Measurements from ENCODE around the gene NFYA. TPM values are rescaled to one million over a fixed set of nuclear protein-coding genes. Genes with fewer than 3 reads are reported as not detected.

The NFYA gene
- total RNA-seq, 2 donors from 2014 or later, result 28.2 to 31.8 TPM

DNA sequence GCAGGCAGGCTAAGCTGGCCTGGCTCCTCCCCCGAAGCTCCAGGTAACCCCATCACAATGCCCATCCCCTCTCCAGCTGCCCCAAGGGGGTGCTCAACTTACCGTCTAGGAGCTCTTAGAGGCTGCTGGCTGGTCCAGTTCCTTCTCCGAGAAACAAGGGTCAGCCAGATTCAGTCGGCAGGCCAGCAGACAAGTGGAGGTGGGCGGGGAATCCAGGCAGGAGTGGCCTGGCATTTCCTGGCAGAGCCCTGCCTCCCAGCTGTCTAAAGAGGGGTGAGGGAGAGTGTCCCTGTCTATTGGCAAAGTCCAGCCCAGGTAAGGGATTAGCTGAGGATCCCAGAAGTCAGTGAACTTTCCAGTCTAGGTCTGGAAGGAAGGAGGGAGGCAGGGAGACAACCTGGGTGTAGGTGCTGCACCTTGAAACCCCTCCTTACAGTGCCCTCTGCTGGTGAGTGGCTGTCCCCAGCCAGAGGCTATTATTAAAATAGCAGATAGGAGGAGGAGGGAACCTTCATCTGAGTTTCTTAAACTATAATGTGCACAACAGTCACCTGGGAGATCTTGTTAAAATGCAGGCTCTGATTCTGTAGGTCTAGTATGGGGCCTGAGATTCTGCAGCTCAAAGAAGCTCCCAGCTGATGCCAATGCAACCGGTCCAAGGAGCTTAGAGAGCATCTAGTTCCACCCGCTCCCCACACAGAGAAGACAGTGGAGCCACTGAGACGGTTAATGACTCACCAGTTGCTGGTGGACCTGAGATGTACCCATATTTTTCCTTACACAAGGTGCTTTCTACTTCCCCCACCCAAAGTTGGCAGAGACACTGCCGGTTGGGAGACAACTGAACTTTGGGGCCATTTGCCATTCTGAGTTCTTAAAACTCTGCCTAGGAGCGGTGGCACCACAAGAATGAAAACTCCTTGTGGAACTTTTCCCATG lies 33.4 kb upstream of the NFYA start, which contains the start of gene UNC5CL:
Gene UNC5CL (minus strand): TSS at position 162 of the 939 bp plus-strand sequence. CDS start 4,147 bp downstream, outside the sequence.
- Mint-ChIP-seq H3K4me1 (peaks cover 4% of the 10 kb centered on the region), H3K27me3 (no peaks in the 10 kb centered on the region), H3K36me3 (ENCODE audit: low read depth) (no peaks in the 10 kb centered on the region), H3K4me3 (no peak within 1 kb of the TSS), H3K27ac (no peak within 1 kb of the TSS)
- no peaks in the 10 kb centered on the region for H3K9me3 ChIP-seq (ENCODE audit: control insufficient read depth, low read length, poor library complexity, severe bottlenecking)
- DNase-seq (peak in 1 of 3 donors; percentile 52), ATAC-seq (peak; percentile 70)

DNA sequence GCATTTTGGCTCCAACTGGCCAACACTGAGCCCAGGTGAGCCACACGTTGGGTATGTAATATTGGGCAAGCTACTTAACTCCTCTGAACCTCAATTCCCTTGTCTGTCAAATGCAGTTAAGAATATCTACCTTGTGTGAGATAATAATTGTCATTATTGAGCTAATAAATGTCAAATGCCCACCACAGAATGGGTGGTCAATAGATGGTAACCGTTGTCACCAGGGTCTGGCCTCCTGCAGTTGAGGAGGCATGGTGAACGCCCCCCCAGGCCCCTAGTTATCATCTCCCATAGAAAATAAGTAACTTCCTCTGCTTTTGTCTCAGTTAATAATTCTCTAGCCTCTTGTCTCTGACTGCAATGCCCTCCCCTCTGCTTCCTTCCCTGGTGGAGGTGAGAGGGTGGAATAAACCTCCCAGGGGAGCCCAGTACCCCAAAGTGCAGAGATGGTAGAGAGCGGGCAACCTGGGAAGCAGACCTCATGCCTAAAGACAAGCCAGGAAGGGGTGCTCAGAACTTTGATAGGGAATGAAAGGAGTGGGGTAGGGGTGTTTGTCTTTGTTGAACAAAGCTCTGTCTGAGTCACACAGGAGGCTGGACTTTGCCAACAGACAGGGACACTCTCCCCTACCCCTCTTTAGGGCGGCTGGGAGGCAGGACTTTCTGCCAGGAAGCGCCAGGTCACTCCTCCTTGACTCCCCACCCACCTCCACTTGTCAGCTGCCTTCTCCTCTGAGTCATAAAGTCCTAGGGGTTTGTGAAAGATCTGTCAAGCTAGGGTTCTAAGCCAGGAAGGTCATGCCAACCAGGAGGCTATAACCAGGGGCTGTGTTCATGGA lies 32.5 kb upstream of the NFYA start:
- Mint-ChIP-seq H3K27me3 (no peaks in the 10 kb centered on the region), H3K27ac (no peak overlapping the region), H3K4me1 (peaks cover 4% of the 10 kb centered on the region), H3K36me3 (ENCODE audit: low read depth) (no peaks in the 10 kb centered on the region), H3K4me3 (no peak overlapping the region)
- no peaks in the 10 kb centered on the region for H3K9me3 ChIP-seq (ENCODE audit: control insufficient read depth, low read length, poor library complexity, severe bottlenecking)
- DNase-seq (no peak), ATAC-seq (no peak)

DNA sequence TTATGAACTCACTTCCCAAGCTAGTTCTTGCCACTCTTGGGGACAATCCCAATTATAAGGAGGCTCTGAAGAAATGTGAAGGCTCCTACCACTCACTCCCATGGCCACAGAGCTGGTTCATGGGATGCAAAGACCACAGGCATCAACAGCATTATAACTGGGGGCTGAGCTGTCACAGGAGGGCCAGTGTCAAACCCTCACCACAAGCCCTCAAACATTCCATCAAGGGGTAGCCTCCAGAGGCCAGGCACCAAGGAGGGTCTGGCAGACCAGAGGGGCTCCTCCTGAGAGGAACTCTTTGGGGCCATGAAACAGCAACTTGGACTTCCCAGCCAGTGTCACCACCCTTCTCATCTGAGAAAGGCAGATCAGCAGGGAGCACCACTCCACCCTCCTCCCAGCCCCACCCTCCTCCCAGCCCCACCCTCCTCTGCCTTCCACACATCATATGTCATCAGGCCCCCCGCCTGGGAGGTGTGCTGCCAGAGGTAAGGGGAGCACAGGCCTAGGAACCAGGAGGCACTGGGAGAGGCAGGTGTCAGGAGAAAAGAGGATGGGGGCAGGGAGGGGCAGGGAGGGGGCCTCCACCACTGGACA lies 31.7 kb upstream of the NFYA start:
- ATAC-seq, result no peak
- H3K36me3 Mint-ChIP-seq (ENCODE audit: low read depth), result no peaks in the 10 kb centered on the region
- DNase-seq, result no peak
- no peaks in the 10 kb centered on the region for H3K27me3 Mint-ChIP-seq
- no peak overlapping the region for H3K27ac Mint-ChIP-seq
- no peaks in the 10 kb centered on the region for H3K9me3 ChIP-seq (ENCODE audit: control insufficient read depth, low read length, poor library complexity, severe bottlenecking)
- peaks cover 4% of the 10 kb centered on the region for H3K4me1 Mint-ChIP-seq
- H3K4me3 Mint-ChIP-seq, result no peak overlapping the region

DNA sequence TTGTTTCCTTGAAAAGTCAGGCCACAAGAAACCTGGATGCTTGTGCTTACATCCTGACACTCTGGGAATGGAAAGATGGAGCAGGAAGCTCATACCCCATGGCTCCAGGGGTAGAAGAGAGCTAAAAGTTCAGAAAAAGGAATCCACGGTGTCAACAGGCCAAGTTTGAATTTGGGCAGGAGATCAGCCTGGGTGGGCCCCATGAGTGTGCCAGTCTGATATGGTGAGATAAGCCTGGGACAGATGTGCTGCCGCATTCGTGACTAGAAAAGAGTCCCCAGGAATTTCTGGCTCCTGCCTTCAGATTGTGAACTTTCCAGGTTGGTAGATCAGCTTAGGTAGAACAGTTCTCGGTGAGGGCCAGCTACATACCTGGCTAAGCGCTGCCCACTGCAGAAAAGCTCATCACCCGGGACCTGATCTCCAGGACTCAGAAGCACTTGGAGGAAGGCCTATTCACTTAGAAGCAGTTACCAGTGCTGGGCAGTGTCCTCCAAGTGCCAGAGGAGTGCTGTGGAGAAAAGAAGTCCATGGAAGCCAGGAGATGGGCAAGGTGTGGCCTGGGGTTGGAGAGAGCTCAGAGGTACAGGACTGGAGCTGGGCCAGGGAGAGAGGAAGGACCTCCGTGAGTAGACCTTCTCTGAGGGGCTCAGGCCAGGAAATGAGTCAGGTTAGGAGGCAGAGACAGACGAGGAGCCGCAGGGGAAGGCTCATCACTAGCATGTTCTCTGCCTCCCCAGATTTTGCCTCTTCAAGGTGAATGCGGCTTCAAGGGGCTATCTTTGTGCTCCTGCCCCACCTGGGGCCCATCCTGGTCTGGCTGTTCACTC lies 30.3 kb upstream of the NFYA start, which contains the start of gene TSPO2:
Gene TSPO2 (plus strand): TSS at position 242 of the 830 bp plus-strand sequence. CDS start 519 bp downstream, at position 761.
- no peaks in the 10 kb centered on the region for H3K36me3 Mint-ChIP-seq (ENCODE audit: low read depth)
- H3K27ac Mint-ChIP-seq, result peak within 1 kb of the TSS; percentile 6
- no peaks in the 10 kb centered on the region for H3K9me3 ChIP-seq (ENCODE audit: control insufficient read depth, low read length, poor library complexity, severe bottlenecking)
- ATAC-seq (no peak), DNase-seq (no peak)
- no peaks in the 10 kb centered on the region for H3K27me3 Mint-ChIP-seq
- no peak within 1 kb of the TSS for H3K4me3 Mint-ChIP-seq
- H3K4me1 Mint-ChIP-seq, result peaks cover 2% of the 10 kb centered on the region

- H3K9me3 ChIP-seq (ENCODE audit: control insufficient read depth, low read length, poor library complexity, severe bottlenecking), result no peaks in the 10 kb centered on the region
- peaks cover 2% of the 10 kb centered on the region for H3K4me1 Mint-ChIP-seq
- peak overlapping the region; percentile 6 for H3K27ac Mint-ChIP-seq
- no peaks in the 10 kb centered on the region for H3K27me3 Mint-ChIP-seq
- ATAC-seq, result no peak
- H3K36me3 Mint-ChIP-seq (ENCODE audit: low read depth), result no peaks in the 10 kb centered on the region
- no peak overlapping the region for H3K4me3 Mint-ChIP-seq
- no peak for DNase-seq
Observed at GRCh38 chr6:41043151-41043550, 29.6 kb upstream of the NFYA start.

DNA sequence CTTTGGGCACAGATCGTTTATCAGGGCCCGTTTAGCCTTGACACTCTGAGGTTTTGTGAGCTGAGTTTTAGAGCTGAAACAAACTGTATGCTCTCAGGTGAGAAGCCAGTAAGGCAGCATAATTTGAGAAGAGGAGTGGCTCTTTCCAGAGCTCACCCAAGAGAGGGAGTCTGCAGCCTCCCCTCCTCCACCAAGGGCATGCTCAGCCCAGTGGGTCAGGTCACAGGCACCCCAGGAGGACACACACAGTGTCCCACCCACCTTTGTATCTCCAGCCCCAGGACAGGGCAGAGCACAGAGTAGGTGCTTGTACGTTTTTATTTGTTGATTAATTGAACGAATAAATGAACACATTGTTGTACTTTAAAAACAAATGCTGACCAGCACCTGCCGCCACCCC lies 27.1 kb upstream of the NFYA start:
- Mint-ChIP-seq H3K36me3 (ENCODE audit: low read depth) (no peaks in the 10 kb centered on the region), H3K27me3 (no peaks in the 10 kb centered on the region), H3K4me1 (peaks cover 4% of the 10 kb centered on the region), H3K27ac (no peak overlapping the region), H3K4me3 (no peak overlapping the region)
- ATAC-seq (no peak), DNase-seq (no peak)
- H3K9me3 ChIP-seq (ENCODE audit: control insufficient read depth, low read length, poor library complexity, severe bottlenecking), result no peaks in the 10 kb centered on the region

GRCh38 chr6:41046084-41046483 lies 26.7 kb upstream of the NFYA start:
- no peaks in the 10 kb centered on the region for H3K9me3 ChIP-seq (ENCODE audit: control insufficient read depth, low read length, poor library complexity, severe bottlenecking)
- ATAC-seq (no peak), DNase-seq (no peak)
- Mint-ChIP-seq H3K36me3 (ENCODE audit: low read depth) (no peaks in the 10 kb centered on the region), H3K27ac (no peak overlapping the region), H3K27me3 (no peaks in the 10 kb centered on the region), H3K4me1 (peaks cover 4% of the 10 kb centered on the region), H3K4me3 (no peak overlapping the region)

DNA sequence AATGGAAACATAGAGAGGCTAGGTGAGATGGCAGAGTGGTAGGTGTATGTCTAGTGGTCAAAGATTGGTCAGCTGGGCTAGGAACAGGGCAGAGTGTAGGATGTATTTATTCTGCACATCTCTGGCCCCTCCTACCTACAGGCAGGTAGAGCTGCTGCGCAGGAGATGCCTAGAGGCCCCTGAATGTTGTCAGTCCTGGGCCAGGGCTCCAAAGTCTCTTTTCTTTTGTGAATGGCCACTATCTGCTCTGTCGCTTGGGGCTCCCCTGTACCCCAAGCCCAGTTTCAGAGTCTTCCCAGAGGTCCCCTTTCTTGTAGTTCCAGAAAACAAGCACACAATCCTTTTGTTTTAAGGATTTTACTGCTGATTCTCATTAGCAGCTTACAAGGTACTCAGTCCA lies 25.5 kb upstream of the NFYA start:
- Mint-ChIP-seq H3K27ac (no peak overlapping the region), H3K4me1 (peaks cover 9% of the 10 kb centered on the region), H3K27me3 (no peaks in the 10 kb centered on the region), H3K36me3 (ENCODE audit: low read depth) (no peaks in the 10 kb centered on the region), H3K4me3 (no peak overlapping the region)
- DNase-seq (no peak), ATAC-seq (no peak)
- H3K9me3 ChIP-seq (ENCODE audit: control insufficient read depth, low read length, poor library complexity, severe bottlenecking), result no peaks in the 10 kb centered on the region

- ATAC-seq, result no peak
- H3K36me3 Mint-ChIP-seq (ENCODE audit: low read depth), result no peaks in the 10 kb centered on the region
- H3K27ac Mint-ChIP-seq, result no peak overlapping the region
- no peak overlapping the region for H3K4me3 Mint-ChIP-seq
- no peaks in the 10 kb centered on the region for H3K27me3 Mint-ChIP-seq
- no peaks in the 10 kb centered on the region for H3K9me3 ChIP-seq (ENCODE audit: control insufficient read depth, low read length, poor library complexity, severe bottlenecking)
- no peak for DNase-seq
- peaks cover 13% of the 10 kb centered on the region for H3K4me1 Mint-ChIP-seq
Observed at GRCh38 chr6:41047745-41048732, 24.7 kb upstream of the NFYA start.

GRCh38 chr6:41049521-41049920 lies 23.3 kb upstream of the NFYA start:
- Mint-ChIP-seq H3K36me3 (ENCODE audit: low read depth) (no peaks in the 10 kb centered on the region), H3K4me3 (no peak overlapping the region), H3K27ac (no peak overlapping the region), H3K4me1 (peaks cover 11% of the 10 kb centered on the region), H3K27me3 (no peaks in the 10 kb centered on the region)
- ATAC-seq (no peak), DNase-seq (no peak)
- H3K9me3 ChIP-seq (ENCODE audit: control insufficient read depth, low read length, poor library complexity, severe bottlenecking), result no peaks in the 10 kb centered on the region

DNA sequence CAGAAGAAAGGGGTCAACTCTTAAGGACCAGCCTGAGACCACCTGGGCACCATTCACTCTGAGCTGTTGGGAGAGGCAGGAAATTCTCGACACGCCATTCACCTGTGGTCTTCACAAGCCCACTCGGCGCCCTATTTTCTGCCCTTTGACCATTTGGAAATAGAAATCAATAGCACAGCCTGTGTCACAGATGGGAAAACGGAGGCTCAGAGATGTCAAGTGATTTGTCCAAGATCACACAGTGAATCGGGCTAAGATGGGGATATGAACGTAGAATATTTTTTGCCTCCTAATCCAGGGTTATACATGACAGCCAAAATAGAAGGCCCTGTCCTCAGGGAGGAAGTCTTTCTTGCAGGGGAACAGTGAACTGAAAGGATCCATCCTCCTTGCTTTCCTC lies 22.8 kb upstream of the NFYA start:
- DNase-seq (no peak), ATAC-seq (no peak)
- Mint-ChIP-seq H3K36me3 (ENCODE audit: low read depth) (no peaks in the 10 kb centered on the region), H3K4me3 (no peak overlapping the region), H3K27me3 (no peaks in the 10 kb centered on the region), H3K4me1 (peaks cover 11% of the 10 kb centered on the region), H3K27ac (no peak overlapping the region)
- H3K9me3 ChIP-seq (ENCODE audit: control insufficient read depth, low read length, poor library complexity, severe bottlenecking), result no peaks in the 10 kb centered on the region

Data from T-helper 17 cell (primary cell).